SIG-M5 treated with dmso at 0.1 percent for 504 hours (cell line): ENCODE results near the gene MAP3K4.

Experiments
- DNase-seq: peaks from one replicate; lab custom pipeline; 2025; ENCODE audit not compliant: unreplicated experiment; lab: John Stamatoyannopoulos, UW

MAP3K4 gene

GRCh38 chr6:160998766-160999165 lies 7.2 kb downstream of the MAP3K4 start:
- no peak for DNase-seq

GRCh38 chr6:160999516-160999915 lies 7.9 kb downstream of the MAP3K4 start:
- no peak for DNase-seq

GRCh38 chr6:161000632-161001031 lies 9.1 kb downstream of the MAP3K4 start:
- no peak for DNase-seq

DNA sequence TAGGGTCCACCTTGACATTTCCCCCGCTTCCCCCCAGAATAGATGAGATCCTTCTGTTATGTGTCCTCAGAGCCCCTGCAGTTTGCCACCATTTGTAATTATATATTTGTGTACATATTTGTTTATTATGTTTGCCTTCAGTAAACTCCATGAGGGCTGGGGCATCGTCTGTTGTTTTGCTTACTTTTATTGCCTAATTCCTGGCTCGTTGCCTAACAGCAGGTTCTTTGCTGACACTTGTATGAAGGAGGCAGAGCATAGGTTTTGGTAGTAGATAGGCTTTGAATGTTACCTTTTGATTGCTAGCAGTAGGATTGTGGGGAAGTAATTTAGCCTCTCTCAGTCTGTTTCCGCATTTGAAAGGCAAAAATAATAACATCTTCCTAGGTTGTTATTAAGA lies 9.9 kb downstream of the MAP3K4 start:
- no peak for DNase-seq

- DNase-seq, result no peak
These were observed 11.8 kb downstream of the MAP3K4 start for GRCh38 chr6:161003336-161003735.

DNA sequence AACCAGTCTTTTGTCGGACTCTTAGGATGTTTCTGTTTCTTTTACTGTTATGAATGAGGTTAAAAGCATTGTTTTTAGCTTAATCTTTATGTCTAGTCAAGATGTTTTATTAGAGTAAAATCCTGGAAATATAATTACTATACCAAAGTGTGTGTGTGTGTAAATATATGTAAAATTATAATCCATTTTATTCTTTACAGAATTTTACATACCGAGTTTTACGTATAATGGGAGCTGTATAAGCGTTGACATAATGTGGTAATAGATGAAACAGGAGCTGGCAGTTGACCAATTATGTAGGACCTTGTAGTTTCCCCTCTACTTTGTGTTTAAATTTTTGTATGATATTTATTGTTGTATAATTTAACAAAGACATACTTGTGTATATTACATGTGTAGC lies 16.7 kb downstream of the MAP3K4 start:
- DNase-seq, result no peak

DNA sequence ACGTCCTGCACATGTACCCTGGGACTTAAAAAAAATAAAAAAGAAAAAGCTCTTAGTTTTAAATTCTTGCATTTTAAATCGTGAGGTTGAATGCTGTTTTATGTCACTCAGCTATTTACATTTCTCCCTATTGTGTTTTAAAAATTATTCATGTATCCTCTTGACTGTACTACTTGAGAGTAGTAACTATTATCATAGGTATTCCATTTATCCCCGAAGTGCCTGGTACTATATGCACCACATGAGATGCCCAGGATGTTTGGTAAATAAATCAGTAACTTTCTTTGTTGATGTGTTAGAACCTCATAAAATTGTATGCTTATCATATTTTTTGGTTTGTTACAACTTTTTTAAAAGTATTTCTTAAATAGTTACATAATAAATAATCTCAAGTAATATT lies 18.4 kb downstream of the MAP3K4 start:
- no peak for DNase-seq

DNA sequence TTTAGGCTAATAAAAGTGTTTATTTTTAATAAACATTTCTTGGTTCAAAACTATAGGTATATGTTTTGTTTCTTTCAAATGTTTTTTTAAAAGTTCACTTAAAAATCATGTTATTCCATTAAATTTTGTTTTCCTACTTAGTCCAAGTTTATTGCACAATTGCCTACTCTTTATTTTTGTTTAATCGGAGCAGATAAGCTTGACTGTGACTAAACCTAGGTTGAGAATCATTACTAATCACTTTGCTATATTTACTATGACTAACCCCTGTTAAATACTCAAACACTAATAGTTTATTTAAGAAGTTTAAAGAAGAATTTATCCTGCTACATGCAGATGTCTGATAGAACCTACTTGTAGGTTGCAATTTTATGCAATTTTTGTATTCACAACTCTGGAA lies 18.8 kb downstream of the MAP3K4 start:
- DNase-seq, result no peak

- DNase-seq, result no peak
These were observed 20.2 kb downstream of the MAP3K4 start for GRCh38 chr6:161011492-161012480.

- peak; percentile 2 for DNase-seq
These were observed 22.1 kb downstream of the MAP3K4 start for GRCh38 chr6:161013695-161014094.

DNA sequence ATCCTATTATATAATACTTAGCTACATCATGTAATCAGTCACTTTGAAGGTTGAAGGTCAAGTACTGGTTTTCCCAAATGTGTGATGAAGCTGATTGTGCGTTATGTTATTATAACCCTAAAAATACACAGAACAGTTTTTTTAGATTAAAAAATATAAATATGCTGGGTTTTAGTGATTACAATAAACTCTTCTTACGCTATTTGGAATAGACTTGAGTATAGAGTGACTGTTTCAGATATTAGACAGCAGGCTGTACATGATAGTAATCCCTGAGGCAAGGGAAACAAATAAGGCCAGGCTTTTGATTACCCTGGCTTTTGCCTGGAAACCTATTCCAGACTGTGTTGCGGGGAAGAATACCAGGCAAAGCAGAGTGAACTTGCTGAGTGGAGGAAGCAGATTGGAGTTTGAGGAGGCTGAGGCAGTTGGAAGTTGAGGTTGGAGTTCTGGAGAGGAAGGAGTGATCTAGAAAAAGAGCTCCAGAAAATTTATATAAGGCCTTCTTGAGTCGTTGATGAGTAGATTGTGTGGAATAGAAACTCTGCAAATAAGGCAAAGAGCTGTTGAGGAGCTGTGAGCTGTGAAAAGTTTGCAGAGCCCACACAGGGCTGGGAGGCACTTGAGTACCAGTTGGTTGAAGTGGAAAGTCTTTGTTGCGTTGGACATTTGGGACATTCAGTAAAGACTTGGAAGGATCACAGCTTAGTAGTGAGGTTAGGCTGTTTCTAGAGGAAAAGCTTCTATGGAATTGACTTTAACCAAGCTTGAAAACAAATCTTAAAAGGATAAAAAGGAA lies 26.4 kb downstream of the MAP3K4 start:
- no peak for DNase-seq

DNA sequence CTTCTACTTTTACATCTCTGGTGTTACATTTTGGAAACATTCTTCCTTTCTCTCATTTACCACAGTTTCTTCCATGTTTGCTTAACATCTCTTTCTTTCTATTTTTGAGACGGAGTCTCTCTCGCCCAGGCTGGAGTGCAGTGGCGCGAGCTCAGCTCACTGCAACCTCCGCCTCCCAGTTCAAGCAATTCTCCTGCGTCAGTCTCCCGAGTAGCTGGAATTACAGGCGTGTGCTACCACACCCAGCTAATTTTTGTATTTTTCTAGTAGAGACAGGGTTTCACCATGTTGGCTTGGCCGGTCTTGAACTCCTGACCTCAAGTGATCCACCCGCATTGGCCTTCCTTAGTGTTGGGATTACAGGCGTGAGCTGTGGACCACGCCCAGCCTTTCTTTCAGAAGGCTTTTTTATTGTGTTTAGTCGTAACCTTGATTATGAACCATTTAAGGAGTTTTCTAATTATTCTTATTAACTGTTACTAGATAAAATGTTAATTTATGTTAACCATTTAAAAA lies 27.8 kb downstream of the MAP3K4 start:
- DNase-seq, result no peak

GRCh38 chr6:161021543-161021942 lies 30.0 kb downstream of the MAP3K4 start:
- no peak for DNase-seq

- no peak for DNase-seq
These were observed 30.6 kb downstream of the MAP3K4 start for GRCh38 chr6:161021998-161022743.

GRCh38 chr6:161023316-161023715 lies 31.7 kb downstream of the MAP3K4 start:
- no peak for DNase-seq

DNA sequence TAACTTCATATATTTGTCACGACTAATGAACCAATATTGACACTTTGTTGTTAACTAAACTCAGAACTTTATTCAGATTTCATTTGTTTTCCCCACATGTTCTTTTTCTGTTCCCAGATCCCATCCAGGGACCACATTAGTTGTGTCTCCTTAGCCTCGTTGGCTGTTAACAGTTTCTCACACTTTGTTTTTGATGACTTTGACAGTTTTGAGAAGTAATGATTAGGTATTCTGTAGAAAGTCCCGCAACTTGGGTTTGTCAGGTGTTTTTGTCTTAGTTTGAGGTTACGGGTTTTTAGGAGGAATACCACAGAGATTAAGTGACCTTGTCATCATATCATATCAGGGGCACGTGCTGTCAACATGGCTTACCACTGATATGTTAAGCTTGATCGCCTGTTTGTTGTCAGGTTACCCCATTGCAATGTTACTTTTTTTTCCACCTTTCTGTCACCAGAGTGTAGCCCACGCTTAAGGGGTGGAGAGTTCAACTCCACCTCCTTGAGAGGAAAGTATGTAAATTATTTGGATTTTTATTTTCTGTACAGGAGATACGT lies 32.9 kb downstream of the MAP3K4 start:
- no peak for DNase-seq

- no peak for DNase-seq
These were observed 35.8 kb downstream of the MAP3K4 start for GRCh38 chr6:161027385-161027784.

GRCh38 chr6:161029195-161029809 lies 37.7 kb downstream of the MAP3K4 start:
- DNase-seq, result no peak

DNA sequence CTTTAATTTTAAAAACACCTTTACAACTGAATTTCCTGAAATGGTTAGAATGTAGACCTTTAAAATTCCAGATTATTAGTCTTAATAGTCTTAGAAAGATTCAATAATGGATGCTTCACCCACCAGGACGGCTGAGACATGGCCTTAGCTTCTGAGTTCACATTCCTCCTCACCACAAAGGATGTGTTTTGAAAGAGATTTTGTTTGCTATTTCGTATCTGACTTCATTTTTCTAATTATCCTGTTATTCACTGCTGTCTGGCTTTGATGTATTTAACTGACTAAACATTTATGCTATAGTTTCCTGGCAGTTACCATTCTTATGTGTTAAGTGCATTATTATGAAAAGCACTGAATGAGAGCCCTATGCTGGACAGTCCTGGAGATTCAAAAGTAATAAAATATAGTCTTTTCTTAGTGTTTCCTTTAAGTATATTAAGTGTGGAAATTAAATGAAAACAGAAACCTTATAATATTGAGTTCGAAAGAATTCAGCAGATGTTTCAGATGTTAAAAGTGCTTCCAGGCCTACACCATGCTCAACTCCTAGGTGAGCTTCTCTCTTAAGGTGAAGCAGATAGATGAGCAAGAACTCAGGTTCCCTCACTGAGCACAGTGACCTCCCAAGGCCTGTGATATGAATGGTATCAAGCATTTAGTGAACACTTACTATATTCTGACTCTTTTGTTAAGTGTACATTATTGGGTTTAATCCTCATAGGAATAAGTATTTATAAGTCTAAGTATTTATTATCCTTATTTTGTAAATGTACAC lies 40.3 kb downstream of the MAP3K4 start:
- DNase-seq, result no peak

GRCh38 chr6:161033667-161034066 lies 42.1 kb downstream of the MAP3K4 start:
- DNase-seq, result no peak
